Fibroblast of pulmonary artery (primary cell): ENCODE data around the gene MCTP2.

Experiments used
- DNase-seq: peaks from one replicate; pipeline ENCODE4 v3.0.0-alpha.2; 2010; ENCODE audit warnings: low read depth
- H3K4me3 ChIP-seq: replicated peaks from 2 replicates; pipeline ENCODE4 v1.5.1; 2011; ENCODE audit warnings: low read depth, mild to moderate bottlenecking, control low read depth, low read length, moderate library complexity
- TF ChIP-seq, protein P1 (sequence below): IDR thresholded peaks from 2 replicates; pipeline ENCODE4 v1.5.1; 2011; ENCODE audit warnings: mild to moderate bottlenecking, control low read depth, low read length, inconsistent platforms; ENCODE audit errors: missing control alignments

MCTP2 gene

DNA sequence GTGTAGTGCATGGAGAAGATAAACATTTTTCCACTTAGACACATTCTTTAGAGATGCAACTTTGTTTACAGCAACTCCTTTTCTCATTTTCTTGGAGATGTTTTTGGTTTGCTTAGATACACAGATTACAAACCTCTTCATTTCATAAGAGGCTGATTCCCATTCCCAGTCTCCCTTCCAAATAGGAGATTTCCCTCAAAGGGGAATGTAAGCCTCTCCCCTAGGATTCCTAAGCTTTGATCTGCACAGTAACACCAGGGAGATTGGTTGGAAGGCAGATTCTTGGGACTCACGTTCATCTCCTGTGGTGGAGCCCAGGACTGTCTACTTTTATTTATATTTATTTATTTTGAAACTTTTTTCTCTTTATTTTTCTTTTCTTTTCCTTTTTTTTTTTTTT is 63.2 kb downstream of the MCTP2 start:
- no peak for DNase-seq
- H3K4me3 ChIP-seq, result no peak overlapping the region
- TF ChIP-seq, protein P1, sequence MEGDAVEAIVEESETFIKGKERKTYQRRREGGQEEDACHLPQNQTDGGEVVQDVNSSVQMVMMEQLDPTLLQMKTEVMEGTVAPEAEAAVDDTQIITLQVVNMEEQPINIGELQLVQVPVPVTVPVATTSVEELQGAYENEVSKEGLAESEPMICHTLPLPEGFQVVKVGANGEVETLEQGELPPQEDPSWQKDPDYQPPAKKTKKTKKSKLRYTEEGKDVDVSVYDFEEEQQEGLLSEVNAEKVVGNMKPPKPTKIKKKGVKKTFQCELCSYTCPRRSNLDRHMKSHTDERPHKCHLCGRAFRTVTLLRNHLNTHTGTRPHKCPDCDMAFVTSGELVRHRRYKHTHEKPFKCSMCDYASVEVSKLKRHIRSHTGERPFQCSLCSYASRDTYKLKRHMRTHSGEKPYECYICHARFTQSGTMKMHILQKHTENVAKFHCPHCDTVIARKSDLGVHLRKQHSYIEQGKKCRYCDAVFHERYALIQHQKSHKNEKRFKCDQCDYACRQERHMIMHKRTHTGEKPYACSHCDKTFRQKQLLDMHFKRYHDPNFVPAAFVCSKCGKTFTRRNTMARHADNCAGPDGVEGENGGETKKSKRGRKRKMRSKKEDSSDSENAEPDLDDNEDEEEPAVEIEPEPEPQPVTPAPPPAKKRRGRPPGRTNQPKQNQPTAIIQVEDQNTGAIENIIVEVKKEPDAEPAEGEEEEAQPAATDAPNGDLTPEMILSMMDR, result no peak

DNA sequence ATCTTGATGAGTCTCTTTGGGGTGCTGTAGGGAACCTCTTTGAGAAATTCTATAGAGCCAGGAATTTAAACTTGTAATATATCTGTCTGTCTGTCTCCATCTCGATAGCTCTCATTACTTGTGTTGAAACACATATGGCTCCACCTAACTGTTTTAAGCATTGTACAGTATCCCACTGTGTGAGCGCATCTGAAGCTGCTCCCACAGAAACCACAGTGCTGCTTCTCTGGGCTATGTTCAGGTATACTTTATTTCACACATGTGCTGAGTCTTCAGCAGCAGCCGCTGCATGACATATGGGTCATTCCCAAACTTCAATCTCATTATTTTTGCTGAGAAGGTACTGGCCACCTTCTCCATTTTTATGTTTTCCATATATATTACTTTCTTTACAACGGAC is 63.9 kb downstream of the MCTP2 start:
- no peak for DNase-seq
- H3K4me3 ChIP-seq, result no peak overlapping the region
- TF ChIP-seq, protein P1, result no peak

DNA sequence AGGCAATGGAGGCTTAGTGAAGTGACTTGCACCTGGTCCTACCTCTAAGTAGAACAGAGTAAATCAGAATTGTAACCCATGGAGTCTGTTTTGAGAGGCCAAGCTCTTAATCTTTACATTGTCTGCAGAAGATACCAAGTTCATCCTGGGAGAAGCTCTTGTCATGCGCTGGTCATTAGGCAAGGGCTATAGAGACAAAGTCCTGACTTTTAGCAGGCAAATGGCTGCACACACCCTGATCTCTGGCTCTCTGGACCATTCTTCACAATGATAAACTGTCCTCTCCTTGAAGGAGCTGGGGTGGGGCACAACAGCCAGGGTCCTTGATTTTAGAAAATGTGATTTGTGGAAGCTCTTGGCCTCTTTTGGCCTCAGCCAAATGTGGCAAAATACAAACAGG is 65.4 kb downstream of the MCTP2 start:
- DNase-seq, result no peak
- TF ChIP-seq, protein P1, result no peak
- no peak overlapping the region for H3K4me3 ChIP-seq

DNA sequence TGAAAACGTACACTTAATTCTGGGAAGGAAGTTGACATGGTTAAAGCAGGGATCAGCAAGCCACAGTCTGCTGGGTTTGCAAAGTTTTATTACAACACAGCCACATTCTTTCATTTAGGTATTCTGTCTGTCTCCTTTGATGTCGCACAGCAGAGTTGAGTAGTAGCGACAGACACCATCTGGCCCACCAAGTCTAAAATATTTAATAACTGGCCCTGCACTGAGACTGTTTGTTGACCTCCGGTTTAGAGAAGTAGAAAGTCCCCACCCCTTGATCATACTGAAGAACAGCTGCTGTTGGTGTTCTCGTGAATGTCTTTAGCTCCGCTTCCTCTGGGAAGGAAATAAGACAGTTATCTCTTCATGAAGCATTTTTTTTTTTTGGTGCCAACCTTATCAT is 66.2 kb downstream of the MCTP2 start:
- DNase-seq, result no peak
- TF ChIP-seq, protein P1, result no peak
- H3K4me3 ChIP-seq, result no peak overlapping the region

DNA sequence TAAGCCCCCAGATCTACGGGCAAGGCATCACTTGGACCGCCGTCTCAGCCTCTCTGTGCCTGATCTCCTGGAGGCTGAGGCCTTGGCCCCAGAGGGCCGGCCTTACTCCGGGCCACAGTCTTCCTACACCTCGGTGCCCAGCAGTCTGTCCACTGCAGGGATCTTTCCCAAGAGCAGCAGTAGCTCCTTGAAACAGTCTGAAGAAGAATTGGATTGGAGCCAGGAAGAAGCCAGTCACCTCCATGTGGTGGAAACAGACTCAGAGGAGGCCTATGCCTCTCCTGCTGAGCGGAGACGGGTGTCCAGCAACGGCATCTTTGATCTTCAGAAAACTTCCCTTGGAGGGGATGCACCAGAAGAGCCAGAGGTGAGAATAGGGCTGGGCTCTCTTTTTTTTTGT is 67.0 kb downstream of the MCTP2 start:
- TF ChIP-seq, protein P1, result no peak
- no peak for DNase-seq

DNA sequence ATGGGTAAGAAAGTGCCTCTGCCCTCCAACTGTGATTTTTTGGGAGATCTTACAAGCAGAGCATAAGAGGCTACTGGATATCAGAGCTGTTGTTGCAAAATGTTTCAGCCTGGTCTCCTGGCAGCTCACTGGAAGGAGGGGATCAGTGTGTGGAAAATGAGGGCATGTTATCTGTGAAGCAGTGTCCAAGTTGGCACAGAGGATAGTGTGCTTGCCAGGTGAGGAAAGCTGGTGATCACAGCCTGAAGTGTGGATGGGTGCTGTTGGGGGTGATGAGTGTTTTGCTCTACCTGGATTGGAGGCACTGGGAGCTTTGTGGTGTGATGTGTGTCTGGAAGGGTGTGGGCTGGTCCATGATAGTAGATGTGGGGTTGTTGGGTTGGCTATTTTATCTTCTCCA is 69.3 kb downstream of the MCTP2 start:
- no peak overlapping the region for H3K4me3 ChIP-seq
- TF ChIP-seq, protein P1, result no peak
- no peak for DNase-seq

More for the DNA sequence above, 67.0 kb downstream of the MCTP2 start:
- H3K4me3 ChIP-seq, result no peak overlapping the region

DNA sequence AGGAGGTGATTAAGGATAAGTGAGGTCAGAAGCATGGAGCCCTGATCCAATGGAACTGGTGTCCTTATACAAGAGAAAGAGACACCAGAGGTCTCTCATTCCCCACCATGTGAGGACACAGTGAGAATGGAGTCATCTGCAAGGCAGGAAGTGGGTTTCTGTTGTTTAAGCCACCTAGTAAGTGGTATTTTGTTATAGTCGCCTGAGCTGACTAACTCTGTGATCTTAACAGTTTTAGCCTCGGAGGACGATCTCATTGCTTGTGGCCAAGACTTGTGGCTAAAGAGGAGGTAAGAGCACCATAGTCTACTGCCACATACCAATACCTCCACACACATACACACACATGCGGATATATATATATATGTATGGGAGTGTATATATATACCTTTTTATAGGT is 73.8 kb downstream of the MCTP2 start:
- DNase-seq, result no peak

More for the DNA sequence above, 73.8 kb downstream of the MCTP2 start:
- TF ChIP-seq, protein P1, result no peak
- no peak overlapping the region for H3K4me3 ChIP-seq
